Measurements from ENCODE around the gene FAM171A1.
A peak's percentile ranks its signal among the peaks of the same experiment; 100 is the strongest.
"Not testable (repeated sequence)": the region's sequence is repeated elsewhere in the genome, so short reads cannot be mapped to it uniquely, and the experiment has no call there.

The FAM171A1 gene

GRCh38 chr10:15213461-15213861, 157.6 kb downstream of the FAM171A1 start:
- no peak for DNase-seq

- DNase-seq: no peak
These were observed 159.6 kb downstream of the FAM171A1 start for GRCh38 chr10:15211464-15211979.

GRCh38 chr10:15210521-15210920, 160.6 kb downstream of the FAM171A1 start:
- no peak for DNase-seq

GRCh38 chr10:15209827-15210509, 161.1 kb downstream of the FAM171A1 start:
- DNase-seq: peak in 56 of 58 donors; percentile 4 to 89 (median 52)

GRCh38 chr10:15208221-15208620, 162.9 kb downstream of the FAM171A1 start:
- no peak for DNase-seq

- DNase-seq: not testable (repeated sequence)
These were observed 163.7 kb downstream of the FAM171A1 start for GRCh38 chr10:15207410-15207809.

GRCh38 chr10:15202639-15203038, 168.4 kb downstream of the FAM171A1 start:
- no peak for DNase-seq

GRCh38 chr10:15202301-15202621, 168.8 kb downstream of the FAM171A1 start:
- DNase-seq: not testable (repeated sequence)

GRCh38 chr10:15201589-15202300, 169.3 kb downstream of the FAM171A1 start:
- DNase-seq: no peak

- no peak for DNase-seq
These were observed 170.5 kb downstream of the FAM171A1 start for GRCh38 chr10:15200626-15201025.

- DNase-seq: no peak
These were observed 173.2 kb downstream of the FAM171A1 start for GRCh38 chr10:15197911-15198310.

- DNase-seq: no peak
These were observed 173.8 kb downstream of the FAM171A1 start for GRCh38 chr10:15197276-15197675.

- DNase-seq: peak in 1 of 58 donors; percentile 3
These were observed 174.9 kb downstream of the FAM171A1 start for GRCh38 chr10:15196021-15196834.

- DNase-seq: no peak
These were observed 181.8 kb downstream of the FAM171A1 start for GRCh38 chr10:15189133-15189885.

- DNase-seq: no peak
These were observed 182.5 kb downstream of the FAM171A1 start for GRCh38 chr10:15188603-15189002.

- DNase-seq: no peak
These were observed 187.2 kb downstream of the FAM171A1 start for GRCh38 chr10:15183689-15184481.

GRCh38 chr10:15182540-15183207, 188.4 kb downstream of the FAM171A1 start:
- peak in 8 of 58 donors; percentile 2 to 45 (median 10) for DNase-seq

GRCh38 chr10:15181576-15182156, 189.4 kb downstream of the FAM171A1 start:
- no peak for DNase-seq

GRCh38 chr10:15180736-15181135, 190.4 kb downstream of the FAM171A1 start:
- DNase-seq: no peak
